HPDE6-E6E7 (cell line): Measurements from ENCODE around the gene TEAD3.

Source experiments
- DNase-seq: peaks from one replicate; pipeline ENCODE4 v3.0.0; 2011; ENCODE audit warnings: missing footprints; ENCODE audit errors: extremely low spot score

Gene TEAD3

GRCh38 chr6:35512740-35513139, 15.9 kb upstream of the TEAD3 start, which contains the start of gene TULP1:
Gene TULP1 (minus strand): TSS chr6:35512896. CDS start chr6:35512858, 38 bp downstream.
- no peak for DNase-seq

- DNase-seq: no peak
These were observed 15.1 kb upstream of the TEAD3 start for GRCh38 chr6:35512006-35512405.

- DNase-seq: no peak
These were observed 14.7 kb upstream of the TEAD3 start for GRCh38 chr6:35511562-35511941.

GRCh38 chr6:35510916-35511561, 14.2 kb upstream of the TEAD3 start:
- no peak for DNase-seq

GRCh38 chr6:35508542-35508941, 11.7 kb upstream of the TEAD3 start:
- no peak for DNase-seq

GRCh38 chr6:35508027-35508426, 11.1 kb upstream of the TEAD3 start:
- DNase-seq: no peak

- no peak for DNase-seq
These were observed 10.3 kb upstream of the TEAD3 start for GRCh38 chr6:35507221-35507620.

GRCh38 chr6:35506536-35506935, 9.7 kb upstream of the TEAD3 start:
- DNase-seq: no peak

- no peak for DNase-seq
These were observed 9.1 kb upstream of the TEAD3 start for GRCh38 chr6:35505999-35506412.

GRCh38 chr6:35503534-35503933, 6.7 kb upstream of the TEAD3 start:
- no peak for DNase-seq

GRCh38 chr6:35501784-35502183, 4.9 kb upstream of the TEAD3 start:
- DNase-seq: no peak

GRCh38 chr6:35500782-35501181, 3.9 kb upstream of the TEAD3 start:
- no peak for DNase-seq

- no peak for DNase-seq
These were observed 2.5 kb upstream of the TEAD3 start for GRCh38 chr6:35499372-35499771.

- no peak for DNase-seq
These were observed 1.7 kb upstream of the TEAD3 start for GRCh38 chr6:35498422-35499067.

GRCh38 chr6:35497571-35498421, 917 bp upstream of the TEAD3 start:
- no peak for DNase-seq

- no peak for DNase-seq
These were observed 641 bp downstream of the TEAD3 start for GRCh38 chr6:35496036-35496840.

GRCh38 chr6:35495258-35496035, 1.4 kb downstream of the TEAD3 start:
- no peak for DNase-seq

- no peak for DNase-seq
These were observed 2.7 kb downstream of the TEAD3 start for GRCh38 chr6:35494161-35494563.

GRCh38 chr6:35493307-35493983, 3.4 kb downstream of the TEAD3 start:
- DNase-seq: no peak

- no peak for DNase-seq
These were observed 4.0 kb downstream of the TEAD3 start for GRCh38 chr6:35492974-35493284.
